WERI-Rb-1 (cell line): Measurements from ENCODE around the gene IFT27.

ENCODE experiments used
- DNase-seq: peaks from one replicate; pipeline ENCODE4 v3.0.0-alpha.2; 2020
- H3K27ac ChIP-seq: fragments of 250-450 bp; sonication (Bioruptor Pico); 2 replicates; pipeline ENCODE4 v1.5.1; 2020; ENCODE audit warnings: mild to moderate bottlenecking, moderate library complexity
- H3K27me3 ChIP-seq: fragments of 250-450 bp; sonication (Bioruptor Pico); 2 replicates; pipeline ENCODE4 v1.5.1; 2021; ENCODE audit warnings: mild to moderate bottlenecking, low read depth, moderate library complexity; ENCODE audit not compliant: insufficient read depth, severe bottlenecking
- H3K36me3 ChIP-seq: fragments of 250-450 bp; sonication (Bioruptor Pico); 2 replicates; pipeline ENCODE4 v1.5.1; 2020; ENCODE audit warnings: mild to moderate bottlenecking, moderate library complexity
- H3K4me3 ChIP-seq: 2 replicates; pipeline ENCODE4 v1.5.1; 2011; ENCODE audit warnings: low read depth, mild to moderate bottlenecking, control low read depth, low read length
- H3K9me3 ChIP-seq: fragments of 250-450 bp; sonication (Bioruptor Pico); 2 replicates; pipeline ENCODE4 v1.5.1; 2021; ENCODE audit warnings: mild to moderate bottlenecking, moderate library complexity; ENCODE audit not compliant: severe bottlenecking
- TF ChIP-seq, protein P1 (sequence below): IDR thresholded peaks from 2 replicates; pipeline ENCODE4 v1.5.1; 2011; ENCODE audit warnings: low read depth, mild to moderate bottlenecking, control low read depth, inconsistent platforms, low read length

IFT27 gene, protein sequence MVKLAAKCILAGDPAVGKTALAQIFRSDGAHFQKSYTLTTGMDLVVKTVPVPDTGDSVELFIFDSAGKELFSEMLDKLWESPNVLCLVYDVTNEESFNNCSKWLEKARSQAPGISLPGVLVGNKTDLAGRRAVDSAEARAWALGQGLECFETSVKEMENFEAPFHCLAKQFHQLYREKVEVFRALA

DNA sequence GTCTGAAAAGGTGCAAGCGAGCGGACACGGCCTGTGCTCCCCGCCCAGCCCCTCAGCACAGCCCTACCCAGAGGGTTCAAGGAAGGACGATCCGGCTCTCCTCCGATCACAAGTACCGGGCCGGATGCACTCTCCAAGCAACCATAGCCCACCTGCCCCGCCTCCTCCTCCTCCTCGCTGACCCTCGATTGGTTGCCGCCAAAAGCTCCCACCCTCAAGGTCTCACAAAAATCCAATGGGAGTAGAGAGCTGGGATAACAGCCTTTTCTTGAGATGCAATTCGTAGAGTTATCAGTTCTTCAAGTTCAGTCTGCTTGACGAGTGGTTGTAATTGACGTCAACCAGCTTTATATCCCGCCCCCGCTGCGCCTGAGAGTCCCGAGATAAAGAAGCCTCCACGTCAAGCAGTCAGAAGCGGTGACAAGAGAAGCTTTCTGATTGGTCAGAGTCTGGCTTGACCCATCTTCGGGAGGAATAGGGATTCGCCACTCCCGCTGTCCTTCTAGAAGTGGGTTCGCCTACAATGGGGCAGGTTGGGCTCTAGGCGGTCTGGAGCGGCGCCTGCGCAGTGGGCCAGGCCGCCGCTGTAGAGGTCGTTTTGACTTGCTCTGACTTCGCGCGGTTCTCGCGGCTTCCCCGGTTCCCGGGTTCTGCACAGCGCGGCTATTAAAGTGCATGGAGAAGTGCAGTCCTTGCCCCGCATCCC is at the start of gene IFT27:
TSS of gene IFT27 (minus strand) at position 156 of the 706 bp plus-strand sequence. CDS start 412 bp downstream, outside the sequence.
- H3K27ac ChIP-seq, result peak within 1 kb of the TSS; percentile 28; the same call in 1 of the 2 replicates
- TF ChIP-seq, protein P1, sequence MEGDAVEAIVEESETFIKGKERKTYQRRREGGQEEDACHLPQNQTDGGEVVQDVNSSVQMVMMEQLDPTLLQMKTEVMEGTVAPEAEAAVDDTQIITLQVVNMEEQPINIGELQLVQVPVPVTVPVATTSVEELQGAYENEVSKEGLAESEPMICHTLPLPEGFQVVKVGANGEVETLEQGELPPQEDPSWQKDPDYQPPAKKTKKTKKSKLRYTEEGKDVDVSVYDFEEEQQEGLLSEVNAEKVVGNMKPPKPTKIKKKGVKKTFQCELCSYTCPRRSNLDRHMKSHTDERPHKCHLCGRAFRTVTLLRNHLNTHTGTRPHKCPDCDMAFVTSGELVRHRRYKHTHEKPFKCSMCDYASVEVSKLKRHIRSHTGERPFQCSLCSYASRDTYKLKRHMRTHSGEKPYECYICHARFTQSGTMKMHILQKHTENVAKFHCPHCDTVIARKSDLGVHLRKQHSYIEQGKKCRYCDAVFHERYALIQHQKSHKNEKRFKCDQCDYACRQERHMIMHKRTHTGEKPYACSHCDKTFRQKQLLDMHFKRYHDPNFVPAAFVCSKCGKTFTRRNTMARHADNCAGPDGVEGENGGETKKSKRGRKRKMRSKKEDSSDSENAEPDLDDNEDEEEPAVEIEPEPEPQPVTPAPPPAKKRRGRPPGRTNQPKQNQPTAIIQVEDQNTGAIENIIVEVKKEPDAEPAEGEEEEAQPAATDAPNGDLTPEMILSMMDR, result no peak
- DNase-seq, result peak; percentile 98
- H3K4me3 ChIP-seq, result peak within 1 kb of the TSS; percentile 61
- peaks cover 3% of the 10 kb centered on the region for H3K27me3 ChIP-seq
- H3K36me3 ChIP-seq, result no peaks in the 10 kb centered on the region
- peaks cover 19% of the 10 kb centered on the region for H3K9me3 ChIP-seq

DNA sequence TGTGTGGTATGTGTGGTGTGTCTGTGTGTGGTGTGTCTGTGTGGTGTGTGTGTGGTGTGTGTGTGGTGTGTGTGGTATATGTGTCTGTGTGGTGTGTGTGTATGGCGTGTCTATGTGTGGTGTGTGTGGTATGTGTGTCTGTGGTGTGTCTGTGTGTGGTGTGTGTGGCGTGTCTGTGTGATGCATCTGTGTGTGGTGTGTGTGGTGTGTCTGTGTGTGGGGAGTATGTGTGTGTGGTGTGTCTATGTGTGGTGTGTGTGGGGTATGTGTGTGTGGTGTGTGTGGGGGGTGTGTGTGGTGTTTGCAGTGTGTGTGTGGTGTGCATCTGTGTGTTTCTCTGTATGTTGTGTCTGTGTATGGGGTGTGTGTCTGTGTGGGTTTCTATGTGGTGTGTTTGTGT is 48.7 kb upstream of the IFT27 start:
- Histone ChIP-seq H3K36me3 (no peaks in the 10 kb centered on the region), H3K4me3 (no peak overlapping the region), H3K9me3 (no peaks in the 10 kb centered on the region), H3K27me3 (peaks cover 19% of the 10 kb centered on the region), H3K27ac (no peak overlapping the region)
- DNase-seq, result no peak
- TF ChIP-seq, protein P1, result no peak

DNA sequence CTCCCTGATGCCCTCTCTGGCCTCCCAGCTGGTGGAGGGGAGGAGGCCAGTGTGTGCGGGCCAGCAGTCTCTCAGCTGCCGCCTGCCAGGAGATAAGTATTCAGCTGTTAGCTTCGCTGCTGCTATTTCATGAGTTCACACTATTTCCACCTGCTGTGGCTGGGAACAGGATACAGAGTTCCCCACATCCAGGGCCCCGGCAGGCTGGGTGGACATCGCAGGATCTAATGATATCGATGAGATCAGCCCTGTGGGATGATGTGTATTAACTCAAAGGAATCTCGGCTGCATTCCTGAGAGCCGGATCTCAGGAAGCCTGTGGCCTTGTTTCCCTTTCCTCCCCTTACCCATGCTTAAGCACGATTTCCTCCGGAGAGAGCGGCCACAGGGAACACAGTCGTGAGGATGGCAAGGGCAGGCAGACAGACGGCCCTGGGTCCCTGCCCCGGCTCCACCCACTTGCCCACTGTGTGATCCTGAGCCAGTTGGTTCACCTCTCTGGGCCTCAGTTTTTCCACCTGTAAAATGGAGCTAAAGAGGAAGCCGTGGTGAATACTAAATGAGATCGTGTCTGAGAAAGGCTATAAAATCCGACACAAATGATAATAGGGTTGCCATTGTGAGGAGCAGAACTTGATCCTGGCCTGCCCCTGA is 47.4 kb upstream of the IFT27 start:
- H3K36me3 ChIP-seq, result no peaks in the 10 kb centered on the region
- H3K27ac ChIP-seq, result no peak overlapping the region
- H3K9me3 ChIP-seq, result no peaks in the 10 kb centered on the region
- TF ChIP-seq, protein P1, result no peak
- DNase-seq, result no peak
- H3K4me3 ChIP-seq, result no peak overlapping the region
- H3K27me3 ChIP-seq, result peaks cover 32% of the 10 kb centered on the region

DNA sequence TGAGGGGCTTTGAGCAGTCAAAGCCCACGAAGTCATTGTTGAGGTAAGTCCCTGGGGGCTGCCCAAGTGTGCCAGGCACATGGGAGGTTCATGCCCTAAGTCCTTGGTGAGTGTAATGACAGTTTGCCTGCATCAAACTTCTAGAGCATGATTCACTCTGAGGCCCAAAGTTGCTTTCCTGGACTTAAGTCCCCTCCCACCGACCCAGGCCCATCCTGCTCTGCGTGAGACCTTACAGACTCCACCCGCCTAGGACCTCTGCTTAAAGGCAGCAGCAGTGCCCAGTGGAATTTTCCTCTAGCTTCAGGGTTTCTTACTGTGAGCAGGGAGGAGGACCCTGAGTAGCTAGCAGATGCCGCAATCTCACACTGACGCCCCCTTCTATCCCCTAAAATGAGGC is 46.7 kb upstream of the IFT27 start:
- Histone ChIP-seq H3K9me3 (no peaks in the 10 kb centered on the region), H3K4me3 (no peak overlapping the region), H3K36me3 (no peaks in the 10 kb centered on the region), H3K27me3 (peaks cover 39% of the 10 kb centered on the region), H3K27ac (no peak overlapping the region)
- DNase-seq, result no peak
- TF ChIP-seq, protein P1, result no peak

DNA sequence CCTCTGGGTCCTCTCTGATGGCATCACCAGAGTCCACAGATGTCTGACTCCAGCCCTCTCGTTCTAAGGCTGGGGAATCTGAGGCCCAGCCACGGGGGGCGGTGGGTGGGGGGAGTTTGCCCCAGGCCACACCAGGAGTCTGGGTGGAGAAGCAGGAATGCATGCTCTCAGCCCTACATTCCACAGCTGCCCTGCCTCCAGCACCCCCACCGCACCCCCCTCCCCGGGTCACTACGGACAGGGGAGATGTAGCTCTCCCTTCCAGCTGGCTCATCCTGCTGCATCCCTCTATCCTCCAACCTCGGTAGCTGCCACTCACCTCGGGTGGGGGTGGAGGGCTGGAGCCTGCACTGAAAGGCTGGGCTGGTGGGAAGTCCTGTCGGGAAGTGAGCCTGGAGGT is 43.2 kb upstream of the IFT27 start:
- no peaks in the 10 kb centered on the region for H3K9me3 ChIP-seq
- no peak for DNase-seq
- H3K27me3 ChIP-seq, result peaks cover 74% of the 10 kb centered on the region

More for the DNA sequence above, 43.2 kb upstream of the IFT27 start:
- Histone ChIP-seq H3K27ac (no peak overlapping the region), H3K36me3 (no peaks in the 10 kb centered on the region), H3K4me3 (no peak overlapping the region)
- TF ChIP-seq, protein P1, result no peak
